Urinary bladder (tissue), 4 donors: ENCODE measurements around the gene SPOCK1. TPM values are rescaled to one million over a fixed set of nuclear protein-coding genes. Genes with fewer than 3 reads are reported as not detected.
"Not testable (repeated sequence)": the region's sequence is repeated elsewhere in the genome, so short reads cannot be mapped to it uniquely, and the experiment has no call there.

Experiments
- DNase-seq: peaks from one replicate; pipeline ENCODE4 v3.0.0-alpha.2; 2015; ENCODE audit errors: extremely low spot score
- H3K27ac ChIP-seq: one replicate; pipeline ENCODE4 v1.5.1; 2013; ENCODE audit warnings: low read depth, mild to moderate bottlenecking, moderate library complexity
- H3K36me3 ChIP-seq: one replicate; pipeline ENCODE4 v1.6.1; 2013; ENCODE audit warnings: mild to moderate bottlenecking, moderate library complexity; ENCODE audit not compliant: insufficient read depth
- H3K4me1 ChIP-seq: one replicate; pipeline ENCODE4 v1.6.1; 2013; ENCODE audit warnings: mild to moderate bottlenecking, moderate library complexity; ENCODE audit not compliant: insufficient read depth
- H3K4me3 ChIP-seq: one replicate; pipeline ENCODE4 v1.5.1; 2013; ENCODE audit warnings: low read depth, low read length
- WGBS: extraction: QIAGEN DNeasy Blood & Tissue Kit; methylation state at CpG from one replicate; pipeline ENCODE4 v1.1.7; 2013; 5-methylcytosine and 5-hydroxymethylcytosine counted together
- polyA plus RNA-seq: library from polyadenylated mRNA; stranded (reverse); fragments of 200-250 nt; gene quantifications from one replicate; pipeline ENCODE4 v1.2.3, GENCODE V29; 2013
- total RNA-seq: library from RNA; depleted of rRNA; stranded (reverse); fragments of >200 nt; gene quantifications from one replicate; pipeline ENCODE4 v1.2.3, GENCODE V29; 2014
- donor health status: healthy with polysubstance abuse.
- donor health status: healthy.

The SPOCK1 gene
- total and polyA plus RNA-seq, 2 donors: 8.9 to 11.2 TPM

DNA sequence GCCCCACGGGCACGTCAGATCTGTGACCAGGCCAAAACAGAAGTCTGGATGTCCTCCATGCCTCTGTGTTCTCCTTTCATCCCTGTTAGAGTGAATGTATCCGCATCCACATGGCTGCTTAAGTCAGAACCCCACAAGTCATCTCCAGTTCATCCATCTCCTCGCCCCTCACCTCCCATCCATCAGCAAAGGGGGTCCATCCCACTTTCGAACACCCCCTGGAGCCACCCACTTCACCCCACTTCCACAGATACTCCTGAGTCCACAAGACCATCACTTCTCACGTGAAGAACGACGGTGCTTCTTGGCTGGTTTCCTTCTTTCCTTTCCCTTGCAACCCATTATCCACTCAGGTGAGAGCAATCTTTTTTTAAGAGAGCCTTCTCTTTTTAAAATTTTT, 3.5 kb upstream of the SPOCK1 start:
- 76% methylated on average over 8 of the region's 8 CpGs for WGBS
- no peak for DNase-seq
- no peaks in the 10 kb centered on the region for H3K4me1 ChIP-seq
- no peak overlapping the region for H3K4me3 ChIP-seq
- no peak overlapping the region for H3K27ac ChIP-seq
- no peaks in the 10 kb centered on the region for H3K36me3 ChIP-seq

DNA sequence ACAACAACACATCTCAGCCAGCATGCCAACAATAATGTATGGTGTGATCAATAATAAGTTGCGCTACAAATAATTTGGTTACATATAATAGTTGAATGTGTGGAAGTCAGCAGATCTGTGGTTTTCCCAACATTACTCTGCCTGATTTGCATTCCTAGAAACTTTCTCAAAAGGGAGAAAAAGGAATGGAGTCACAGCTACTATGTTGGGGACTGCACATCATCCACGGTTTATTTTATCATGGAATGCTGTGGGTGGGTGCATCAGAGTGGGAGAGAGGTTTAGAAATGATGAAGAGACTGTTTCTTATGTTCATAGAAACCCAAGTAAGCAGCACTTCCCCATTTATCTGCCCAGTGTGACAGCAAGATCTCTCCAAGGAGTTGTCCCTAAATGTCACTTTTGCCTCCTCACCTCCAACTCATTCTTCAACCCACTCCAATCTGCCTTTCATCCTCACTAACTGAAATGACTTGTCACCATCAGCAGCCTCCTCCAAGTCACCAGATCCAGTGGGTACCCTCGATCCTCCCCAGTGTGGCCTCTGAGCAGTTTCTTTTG, 2.8 kb upstream of the SPOCK1 start:
- WGBS: 70% methylated on average over 3 of the region's 3 CpGs
- Histone ChIP-seq H3K4me3 (no peak overlapping the region), H3K36me3 (no peaks in the 10 kb centered on the region), H3K4me1 (no peaks in the 10 kb centered on the region), H3K27ac (no peak overlapping the region)
- no peak for DNase-seq

DNA sequence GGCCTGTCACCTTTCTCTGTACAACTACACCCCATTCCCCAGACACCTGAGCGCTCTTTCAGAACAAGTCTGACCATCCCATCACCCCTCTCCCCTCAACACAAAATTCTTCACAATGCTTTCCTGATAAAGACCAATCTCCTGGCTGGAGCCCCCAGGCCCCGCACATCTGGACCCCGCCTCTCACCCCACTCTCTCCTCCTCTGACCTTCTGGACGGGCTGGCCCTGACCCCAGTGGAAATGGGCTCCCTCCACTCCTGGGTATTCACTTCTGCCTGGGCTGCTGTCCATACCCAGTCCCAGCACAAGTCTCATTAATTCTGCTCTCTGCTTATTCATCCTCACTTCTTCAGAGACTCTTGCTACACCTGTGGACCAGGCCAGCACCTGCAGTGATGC, 2.1 kb upstream of the SPOCK1 start:
- Histone ChIP-seq H3K4me1 (no peaks in the 10 kb centered on the region), H3K4me3 (no peak overlapping the region), H3K27ac (no peak overlapping the region), H3K36me3 (no peaks in the 10 kb centered on the region)
- 73% methylated on average over 4 of the region's 4 CpGs for WGBS
- no peak for DNase-seq

DNA sequence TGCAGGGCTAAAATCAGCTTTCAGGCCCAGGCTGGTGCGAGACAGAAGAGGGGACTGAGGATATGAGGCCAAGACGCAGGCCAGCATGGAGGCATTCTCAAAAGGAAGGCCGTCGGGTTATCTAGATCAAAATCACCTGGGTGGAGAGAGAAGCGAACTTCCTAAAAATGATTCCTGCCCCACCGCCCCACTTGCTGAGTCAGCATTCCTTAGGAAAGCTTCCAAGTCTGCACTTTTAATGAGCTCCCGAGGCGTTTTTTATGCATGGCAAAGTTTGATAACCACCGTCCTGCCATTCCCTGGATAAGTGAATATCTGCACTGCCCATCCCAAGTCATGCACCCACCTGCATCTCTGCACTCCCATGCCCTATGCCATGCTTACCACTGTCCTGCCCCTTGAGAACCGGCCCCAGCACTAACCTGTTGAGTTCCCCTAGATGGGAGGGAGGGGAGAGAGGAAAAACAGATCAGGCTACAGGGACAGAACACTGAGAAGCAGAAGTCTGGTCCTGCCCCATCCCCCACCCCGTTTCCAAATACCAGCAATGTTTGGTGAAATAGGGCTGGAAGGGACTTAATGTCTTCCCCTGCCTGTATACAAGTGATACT, 1.6 kb upstream of the SPOCK1 start:
- no peak for DNase-seq
- Histone ChIP-seq H3K4me1 (no peaks in the 10 kb centered on the region), H3K27ac (no peak overlapping the region), H3K36me3 (no peaks in the 10 kb centered on the region), H3K4me3 (no peak overlapping the region)
- WGBS: 78% methylated on average over 11 of the region's 11 CpGs

DNA sequence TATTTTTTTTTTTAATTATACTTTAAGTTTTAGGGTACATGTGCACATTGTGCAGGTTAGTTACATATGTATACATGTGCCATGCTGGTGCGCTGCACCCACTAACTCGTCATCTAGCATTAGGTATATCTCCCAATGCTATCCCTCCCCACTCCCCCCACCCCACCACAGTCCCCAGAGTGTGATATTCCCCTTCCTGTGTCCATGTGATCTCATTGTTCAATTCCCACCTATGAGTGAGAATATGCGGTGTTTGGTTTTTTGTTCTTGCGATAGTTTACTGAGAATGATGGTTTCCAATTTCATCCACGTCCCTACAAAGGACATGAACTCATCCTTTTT, 351 bp upstream of the SPOCK1 start:
- DNase-seq, H3K4me3 ChIP-seq, H3K27ac ChIP-seq, H3K36me3 ChIP-seq, H3K4me1 ChIP-seq: not testable (repeated sequence)
- no CpG with 5 or more reads among the region's 5 CpGs for WGBS

DNA sequence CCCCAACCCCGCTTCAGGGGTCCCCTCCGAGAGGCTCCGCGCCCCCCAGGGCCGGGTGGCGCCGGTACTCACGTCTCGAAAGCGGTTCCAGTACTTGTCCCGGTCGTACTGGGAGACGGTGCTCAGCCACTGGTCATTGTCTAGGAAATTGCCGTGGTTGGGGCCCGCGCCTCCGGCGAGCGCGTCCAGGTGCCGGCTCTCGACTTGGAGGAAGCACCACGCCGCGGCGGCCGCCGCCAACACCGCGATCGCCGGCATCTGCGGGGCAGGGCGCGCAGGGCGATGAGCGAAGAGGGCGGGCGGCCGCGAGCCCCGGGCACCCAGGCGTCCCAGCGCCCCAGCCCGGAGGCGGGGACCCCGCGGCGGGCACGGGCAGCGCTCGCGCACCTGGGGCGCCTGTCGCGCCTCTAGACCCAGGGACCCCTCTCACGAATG, 808 bp downstream of the SPOCK1 start:
- Histone ChIP-seq H3K27ac (no peak overlapping the region), H3K36me3 (no peaks in the 10 kb centered on the region), H3K4me1 (no peaks in the 10 kb centered on the region), H3K4me3 (peak overlapping the region; percentile 40)
- 2% methylated on average over 57 of the region's 57 CpGs for WGBS
- DNase-seq: no peak

DNA sequence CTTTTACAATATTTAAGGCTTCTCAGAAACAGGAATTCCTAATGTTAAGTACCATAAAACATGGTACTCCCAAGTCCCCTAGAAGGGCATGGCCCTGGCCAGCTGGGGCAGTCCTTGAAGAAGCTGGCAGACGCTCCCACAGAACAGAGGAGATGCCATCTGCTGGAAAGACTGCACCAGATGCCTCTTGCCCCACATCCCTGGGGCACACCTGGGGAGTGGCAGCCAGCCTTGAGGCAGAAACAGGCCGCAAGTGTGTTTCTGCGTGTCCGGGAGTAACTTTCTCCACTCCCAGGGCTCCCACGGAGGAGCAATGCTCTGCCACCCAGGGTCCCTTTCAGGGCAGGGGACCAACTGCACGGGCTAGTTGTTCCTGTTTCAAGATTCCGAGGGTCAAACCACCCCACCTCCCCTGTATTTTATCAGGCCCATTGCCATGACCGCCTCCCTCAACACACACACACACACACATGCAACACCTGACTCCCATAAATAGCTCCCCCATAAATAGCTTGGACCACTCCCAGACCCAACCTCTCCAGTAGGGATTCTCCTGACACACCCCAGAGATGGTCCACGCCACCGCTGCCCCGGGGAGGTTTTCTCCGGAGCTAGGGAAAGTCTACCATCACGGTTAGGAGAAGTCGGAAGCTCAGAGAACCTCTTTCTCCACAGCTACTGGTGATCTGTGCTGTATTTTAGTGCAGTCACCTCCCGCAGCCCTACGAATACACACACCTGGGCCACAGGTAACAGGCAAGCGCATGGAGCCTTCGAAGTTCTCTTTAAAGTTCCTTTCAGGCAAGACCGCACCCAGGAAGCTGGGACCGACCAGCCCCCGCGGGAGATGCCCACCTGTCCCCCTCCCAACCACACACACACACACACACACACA, 1.5 kb downstream of the SPOCK1 start:
- peak overlapping the region; percentile 40 for H3K4me3 ChIP-seq
- no peak for DNase-seq
- no peaks in the 10 kb centered on the region for H3K36me3 ChIP-seq
- H3K4me1 ChIP-seq: no peaks in the 10 kb centered on the region
- WGBS: 60% methylated on average over 22 of the region's 22 CpGs
- no peak overlapping the region for H3K27ac ChIP-seq

DNA sequence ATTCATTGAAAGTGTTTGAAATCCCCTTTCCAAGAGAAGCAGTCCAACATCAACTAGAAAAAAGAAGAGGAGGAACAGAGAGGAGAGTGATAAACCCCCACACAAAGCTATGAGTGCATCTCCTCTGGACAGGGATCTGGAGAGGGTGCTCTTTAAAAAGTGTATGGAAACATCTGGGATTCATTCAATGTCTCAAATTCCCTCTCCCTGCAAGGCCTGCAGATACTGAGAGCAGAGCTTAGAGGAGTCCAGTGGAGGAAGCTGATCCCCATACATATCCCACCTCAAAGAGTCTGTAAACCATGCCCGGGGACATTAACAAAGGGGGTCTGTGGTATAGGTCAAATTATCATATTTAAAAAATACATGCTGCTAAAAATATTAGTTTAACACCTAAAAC, 2.2 kb downstream of the SPOCK1 start:
- Histone ChIP-seq H3K4me3 (no peak overlapping the region), H3K36me3 (no peaks in the 10 kb centered on the region), H3K4me1 (no peaks in the 10 kb centered on the region), H3K27ac (no peak overlapping the region)
- WGBS: 57% methylated on average over 1 of the region's 1 CpG
- DNase-seq: peak; percentile 15

DNA sequence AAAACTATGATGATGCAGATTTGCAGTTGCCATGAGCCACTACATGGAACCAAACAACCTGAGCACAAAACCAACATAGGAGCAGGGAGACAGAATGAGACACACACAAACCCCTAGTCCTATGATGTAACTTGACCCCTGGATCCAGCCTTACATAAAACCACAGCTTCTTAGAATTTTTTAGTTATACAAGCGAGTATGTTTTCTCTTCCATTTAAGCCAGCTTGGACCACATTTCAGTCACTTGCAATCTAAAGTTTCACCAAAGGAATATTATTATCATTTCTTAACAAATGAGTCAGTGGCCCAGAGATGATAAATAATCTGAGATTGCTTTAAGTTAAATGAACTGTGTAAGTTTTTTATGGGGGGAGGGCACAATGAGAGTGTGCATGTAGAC, 6.8 kb downstream of the SPOCK1 start:
- H3K36me3 ChIP-seq: no peaks in the 10 kb centered on the region
- WGBS: 66% methylated on average over 1 of the region's 1 CpG
- H3K27ac ChIP-seq: no peak overlapping the region
- no peak for DNase-seq
- no peak overlapping the region for H3K4me3 ChIP-seq
- H3K4me1 ChIP-seq: no peaks in the 10 kb centered on the region

DNA sequence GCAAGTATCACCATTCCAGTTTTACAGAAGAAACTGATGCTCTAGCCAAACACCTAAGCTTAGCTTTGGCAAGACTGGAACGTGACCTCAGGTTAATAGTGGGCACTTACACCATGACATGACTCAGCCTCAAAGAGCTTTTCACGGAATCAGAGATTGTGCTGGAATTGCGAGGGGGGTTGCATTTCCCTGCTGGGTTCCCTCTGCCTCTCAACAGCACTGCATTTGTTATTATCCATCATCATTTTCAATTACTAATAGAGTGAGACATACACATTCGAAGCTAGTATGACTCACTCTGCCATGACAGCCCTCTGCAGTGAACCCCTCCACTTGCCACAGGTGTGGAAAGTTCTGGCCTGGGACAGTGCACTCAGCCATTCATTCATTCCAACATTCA, 8.0 kb downstream of the SPOCK1 start:
- no peak for DNase-seq
- Histone ChIP-seq H3K4me1 (no peaks in the 10 kb centered on the region), H3K36me3 (no peaks in the 10 kb centered on the region), H3K4me3 (no peak overlapping the region), H3K27ac (no peak overlapping the region)
- 75% methylated on average over 4 of the region's 4 CpGs for WGBS

DNA sequence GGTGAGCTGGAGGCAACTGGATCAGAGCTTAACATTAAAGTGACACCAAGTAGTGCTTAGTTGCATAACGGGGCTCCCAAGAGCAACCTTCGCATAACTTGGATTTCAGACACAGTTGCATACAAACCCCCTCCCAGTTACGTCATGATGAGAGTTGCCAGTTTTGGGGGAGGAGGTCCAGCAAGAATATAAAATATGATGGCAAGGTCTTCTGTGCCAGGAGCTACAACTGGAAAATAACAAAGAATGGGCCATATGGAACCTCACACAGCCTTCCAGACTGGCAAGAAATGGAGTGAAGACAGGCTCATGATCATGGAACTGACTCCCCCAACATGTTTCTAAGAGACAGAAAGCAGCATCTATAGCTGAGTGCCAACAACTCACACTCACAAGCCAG, 8.5 kb downstream of the SPOCK1 start:
- WGBS: 87% methylated on average over 3 of the region's 3 CpGs
- no peak for DNase-seq

DNA sequence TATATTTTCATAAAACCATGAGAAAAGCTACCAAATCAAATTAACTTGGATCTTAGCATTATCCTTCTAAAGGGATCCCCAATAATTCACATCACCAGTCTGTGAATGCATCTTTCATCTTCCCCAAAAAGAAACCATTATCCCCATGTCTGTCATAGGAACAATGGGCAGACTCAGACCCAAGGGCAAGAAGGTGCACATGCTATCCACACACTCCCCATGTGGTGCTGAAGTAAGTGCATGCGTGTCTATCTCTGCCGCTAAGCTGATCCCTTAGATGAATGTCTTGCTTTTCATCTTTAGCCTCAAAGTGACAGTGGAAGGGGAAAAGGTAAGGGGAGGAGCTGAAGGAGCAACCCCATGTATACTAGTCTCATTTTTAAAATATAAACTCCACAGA, 10.2 kb downstream of the SPOCK1 start:
- DNase-seq: no peak
- Histone ChIP-seq H3K36me3 (no peaks in the 10 kb centered on the region), H3K4me1 (no peaks in the 10 kb centered on the region), H3K27ac (no peak overlapping the region), H3K4me3 (no peak overlapping the region)
- 87% methylated on average over 2 of the region's 2 CpGs for WGBS

More for the DNA sequence above, 8.5 kb downstream of the SPOCK1 start:
- Histone ChIP-seq H3K4me3 (no peak overlapping the region), H3K36me3 (no peaks in the 10 kb centered on the region), H3K27ac (no peak overlapping the region), H3K4me1 (no peaks in the 10 kb centered on the region)

DNA sequence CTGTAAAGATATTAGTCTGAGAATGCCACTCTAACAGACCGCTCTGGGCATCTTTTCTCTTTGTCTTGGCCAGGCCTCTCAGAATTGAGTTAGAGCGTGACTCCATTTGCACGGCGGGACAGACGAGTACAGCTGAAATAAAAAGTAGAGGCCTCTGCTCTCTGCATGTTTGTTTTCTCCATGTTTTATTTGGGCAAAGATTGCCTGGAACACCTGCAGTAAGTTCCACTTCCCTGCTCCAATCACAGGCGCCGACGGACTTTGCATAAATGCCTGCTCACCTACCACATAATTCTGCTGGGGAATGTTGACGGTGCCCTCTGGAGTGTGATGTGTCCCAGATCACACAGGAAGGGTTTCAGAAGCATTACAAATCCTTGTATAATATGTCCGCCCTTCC, 10.6 kb downstream of the SPOCK1 start:
- Histone ChIP-seq H3K36me3 (no peaks in the 10 kb centered on the region), H3K4me1 (no peaks in the 10 kb centered on the region), H3K4me3 (no peak overlapping the region), H3K27ac (no peak overlapping the region)
- 91% methylated on average over 10 of the region's 10 CpGs for WGBS
- DNase-seq: no peak

DNA sequence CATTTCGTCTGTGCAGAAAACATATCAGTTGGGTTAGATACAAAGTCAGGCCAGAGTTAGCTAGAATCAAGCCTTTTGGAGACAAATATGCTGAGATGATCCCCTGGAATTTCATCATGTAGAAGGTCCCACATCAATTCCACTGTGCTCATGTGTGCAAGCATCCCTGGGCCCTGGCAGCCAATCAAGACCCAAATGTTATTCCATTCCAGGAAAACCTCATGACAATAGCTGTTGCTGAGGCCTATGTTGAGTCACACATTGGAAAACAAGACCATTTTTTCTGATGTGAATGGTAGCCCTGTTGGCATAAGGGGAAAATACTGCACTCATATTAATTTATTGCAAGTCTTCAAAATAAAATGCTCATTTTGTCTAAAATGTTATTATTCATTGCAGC, 11.5 kb downstream of the SPOCK1 start:
- WGBS: 88% methylated on average over 1 of the region's 1 CpG
- DNase-seq: no peak
- no peak overlapping the region for H3K27ac ChIP-seq

More for the DNA sequence above, 11.5 kb downstream of the SPOCK1 start:
- H3K4me1 ChIP-seq: no peaks in the 10 kb centered on the region
- no peak overlapping the region for H3K4me3 ChIP-seq
- H3K36me3 ChIP-seq: no peaks in the 10 kb centered on the region
